ENCODE data around the gene CTCF. TPM values are rescaled to one million over a fixed set of nuclear protein-coding genes. Genes with fewer than 3 reads are reported as not detected.

Gene CTCF
- total and polyA plus RNA-seq, 4 donors: 10.1 to 35.3 (median 15.5) TPM

- TF ChIP-seq ZBTB33 (IDR thresholded peaks at IDR 0.05) (no peak), EGR1 (IDR thresholded peaks at IDR 0.05; ENCODE audit: low read depth in 2 of 2) (no peak), MAX (IDR thresholded peaks at IDR 0.05) (no peak), ATF3 (IDR thresholded peaks at IDR 0.05) (no peak), TAF1 (conservative IDR thresholded peaks at IDR 0.05) (no peak), FOXA1 (IDR thresholded peaks at IDR 0.05) (no peak)
Observed at GRCh38 chr16:67517155-67517445, 45.2 kb upstream of the CTCF start (continued).

- H3K36me3 ChIP-seq (ENCODE audit: control insufficient read depth in 4 of 4, insufficient read depth in 3 of 4, low read depth in 1 of 4, low read length in 3 of 4): no peaks in the 10 kb centered on the region
- no peak overlapping the region for H3K27ac ChIP-seq (ENCODE audit: low read depth in 1 of 2, low read length in 2 of 2)
- TF ChIP-seq RXRA (IDR thresholded peaks at IDR 0.05): no peak
- no peak for TF ChIP-seq NR2F2 (IDR thresholded peaks at IDR 0.05)
- TF ChIP-seq JUND (IDR thresholded peaks at IDR 0.05): no peak
- no peak for TF ChIP-seq MAX (IDR thresholded peaks at IDR 0.05)
- no peak for TF ChIP-seq SP1 (IDR thresholded peaks at IDR 0.05)
- TF ChIP-seq ATF3 (IDR thresholded peaks at IDR 0.05): no peak
- no peak for TF ChIP-seq YY1 (IDR thresholded peaks at IDR 0.05)
- TF ChIP-seq REST (IDR thresholded peaks at IDR 0.05): no peak
- no peak overlapping the region for H3K9ac ChIP-seq (ENCODE audit: low read depth in 1 of 2, low read length in 2 of 2)
- no peaks in the 10 kb centered on the region for H3K27me3 ChIP-seq (ENCODE audit: control insufficient read depth in 4 of 4, insufficient read depth in 4 of 4, low read length in 3 of 4)
- 74% methylated on average over 11 of the region's 11 CpGs for WGBS
- no peak for DNase-seq (ENCODE audit: low spot score)
- H3K9me3 ChIP-seq (ENCODE audit: control insufficient read depth in 4 of 4, low read length in 3 of 4): no peaks in the 10 kb centered on the region
- no peak overlapping the region for H3K4me3 ChIP-seq (ENCODE audit: low read depth in 1 of 3, low read length in 3 of 3)
- H3K4me1 ChIP-seq (ENCODE audit: control insufficient read depth in 4 of 4, insufficient read depth in 4 of 4, low read length in 3 of 4): peaks cover 0 to 12% (median 8%) of the 10 kb centered on the region in 4 donors
Observed at GRCh38 chr16:67517661-67518423, 44.5 kb upstream of the CTCF start.

- Histone ChIP-seq H3K4me1 (ENCODE audit: control insufficient read depth in 4 of 4, insufficient read depth in 4 of 4, low read length in 3 of 4) (peaks cover 0 to 12% (median 8%) of the 10 kb centered on the region in 4 donors), H3K36me3 (ENCODE audit: control insufficient read depth in 4 of 4, insufficient read depth in 3 of 4, low read depth in 1 of 4, low read length in 3 of 4) (no peaks in the 10 kb centered on the region), H3K9ac (ENCODE audit: low read depth in 1 of 2, low read length in 2 of 2) (no peak overlapping the region), H3K27me3 (ENCODE audit: control insufficient read depth in 4 of 4, insufficient read depth in 4 of 4, low read length in 3 of 4) (no peaks in the 10 kb centered on the region), H3K27ac (ENCODE audit: low read depth in 1 of 2, low read length in 2 of 2) (no peak overlapping the region), H3K4me3 (ENCODE audit: low read depth in 1 of 3, low read length in 3 of 3) (no peak overlapping the region), H3K9me3 (ENCODE audit: control insufficient read depth in 4 of 4, low read length in 3 of 4) (no peaks in the 10 kb centered on the region)
- DNase-seq (ENCODE audit: low spot score): no peak
- 79% methylated on average over 8 of the region's 8 CpGs for WGBS
- TF ChIP-seq FOXA1 (IDR thresholded peaks at IDR 0.05) (no peak), TAF1 (conservative IDR thresholded peaks at IDR 0.05) (no peak), ATF3 (IDR thresholded peaks at IDR 0.05) (no peak), HNF4G (IDR thresholded peaks at IDR 0.05) (no peak), RXRA (IDR thresholded peaks at IDR 0.05) (no peak), SP1 (IDR thresholded peaks at IDR 0.05) (no peak), NR2F2 (IDR thresholded peaks at IDR 0.05) (no peak), CTCF (IDR thresholded peaks at IDR 0.05; ENCODE audit: low read depth, low read length, missing input control) (no peak), ZBTB33 (IDR thresholded peaks at IDR 0.05) (no peak), HNF4A (conservative IDR thresholded peaks at IDR 0.05) (no peak)
Observed at GRCh38 chr16:67518676-67519075, 43.6 kb upstream of the CTCF start.
